Activated CD8-positive, alpha-beta T cell treated with anti-CD3 and anti-CD28 coated beads for 36 hours (primary cell): ENCODE data around the gene ACSF2. TPM values are rescaled to one million over a fixed set of nuclear protein-coding genes. Genes with fewer than 3 reads are reported as not detected.

ENCODE experiments used
- ATAC-seq: fragments of 200-7000 bp; cut with Tn5 transposase; one replicate; pipeline ENCODE4 v1.10.0; 2021; ENCODE audit warnings: mild to moderate bottlenecking, moderate library complexity
- CTCF ChIA-PET: fragments of 350-600 bp; sonication (Branson Sonifier 250); formaldehyde crosslinking; loops from one replicate; lab custom pipeline; 2021; ENCODE audit warnings: antibody characterized with exemption; lab: Charles Lee
- POLR2A ChIA-PET: fragments of 350-600 bp; sonication (Branson Sonifier 250); formaldehyde crosslinking; loops from one replicate; lab custom pipeline; 2021; ENCODE audit warnings: antibody characterized with exemption; lab: Charles Lee
- DNase-seq: peaks from one replicate; pipeline ENCODE4 v3.0.0-alpha.2; 2020
- H3K27ac Mint-ChIP-seq: one replicate; pipeline ENCODE4 v1.8.0; 2021; ENCODE audit warnings: mild to moderate bottlenecking, mixed read lengths
- H3K27me3 Mint-ChIP-seq: one replicate; pipeline ENCODE4 v1.8.0; 2021; ENCODE audit warnings: mixed read lengths
- H3K36me3 Mint-ChIP-seq: one replicate; pipeline ENCODE4 v1.8.0; 2021; ENCODE audit warnings: low read depth, mixed read lengths
- H3K4me1 Mint-ChIP-seq: one replicate; pipeline ENCODE4 v1.8.0; 2021; ENCODE audit warnings: low read depth, mixed read lengths
- H3K4me3 Mint-ChIP-seq: one replicate; pipeline ENCODE4 v1.8.0; 2021; ENCODE audit warnings: mild to moderate bottlenecking, moderate library complexity, mixed read lengths
- H3K9me3 Mint-ChIP-seq: one replicate; pipeline ENCODE4 v1.8.0; 2021; ENCODE audit warnings: mixed read lengths
- CTCF ChIP-seq: fragments of 200-600 bp; IDR thresholded peaks from one replicate; pipeline ENCODE4 v1.8.0; 2022; ENCODE audit warnings: antibody characterized with exemption, mild to moderate bottlenecking
- intact Hi-C: fragments of 100-400 bp; cut with micrococcal nuclease; formaldehyde crosslinking; loops from one replicate; pipeline ENCODE4 v1.10.0; 2022
- total RNA-seq, 2 experiments: library from RNA; stranded (reverse); gene quantifications; one replicate each; pipeline ENCODE4 v1.2.3, GENCODE V29; 2021

Gene ACSF2
- total RNA-seq, 2 experiments from 2014 or later = 14.5 to 17.5 TPM

GRCh38 chr17:50508573-50509460 lies 82.8 kb downstream of the ACSF2 start:
- Mint-ChIP-seq H3K9me3 (no peaks in the 10 kb centered on the region), H3K36me3 (peaks cover 8% of the 10 kb centered on the region), H3K27ac (peak overlapping the region; percentile 89), H3K4me3 (peak overlapping the region; percentile 97), H3K4me1 (peaks cover 50% of the 10 kb centered on the region), H3K27me3 (no peaks in the 10 kb centered on the region)
- intact Hi-C loops = no loop called here
- ChIA-PET POLR2A (interaction anchor here (0.8 kb wide), 1 partner anchor 29 kb away, joined by 4 read pairs; the partner anchor contains the start of gene RSAD1), CTCF (interaction anchor here (1.7 to 2.6 kb wide), 2 partner anchors 30 to 112 kb away, joined by 7 to 12 read pairs; partner anchors contain the start of genes LRRC59 and RSAD1)
- ATAC-seq (no peak), DNase-seq (no peak)
- no peak for TF ChIP-seq CTCF

- no peak for TF ChIP-seq CTCF
- POLR2A ChIA-PET = interaction anchor here (0.8 to 1.5 kb wide), 4 partner anchors 10 to 356 kb away, joined by 3 to 6 read pairs (median 4); partner anchors contain the start of gene TOB1
- H3K9me3 Mint-ChIP-seq = no peaks in the 10 kb centered on the region
- intact Hi-C loops = no loop called here
- H3K4me1 Mint-ChIP-seq = peaks cover 37% of the 10 kb centered on the region
- H3K36me3 Mint-ChIP-seq = peaks cover 8% of the 10 kb centered on the region
- no peak overlapping the region for H3K4me3 Mint-ChIP-seq
- ATAC-seq (peak; percentile 76), DNase-seq (peak; percentile 78)
- H3K27ac Mint-ChIP-seq = peak overlapping the region; percentile 79
- CTCF ChIA-PET = interaction anchor here (0.8 to 2.6 kb wide), 4 partner anchors 9 to 115 kb away, joined by 3 to 7 read pairs (median 5); partner anchors contain the start of gene LRRC59
- no peaks in the 10 kb centered on the region for H3K27me3 Mint-ChIP-seq
These were observed 85.0 kb downstream of the ACSF2 start for GRCh38 chr17:50511058-50511457.

GRCh38 chr17:50513495-50513894 lies 87.5 kb downstream of the ACSF2 start:
- DNase-seq = no peak
- POLR2A ChIA-PET = interaction anchor here (1.2 kb wide), 1 partner anchor 34 kb away, joined by 3 read pairs; no protein-coding TSS in a partner anchor
- no peak for TF ChIP-seq CTCF
- peaks cover 8% of the 10 kb centered on the region for H3K36me3 Mint-ChIP-seq
- intact Hi-C loops = no loop called here
- ATAC-seq = no peak
- H3K9me3 Mint-ChIP-seq = no peaks in the 10 kb centered on the region
- peaks cover 32% of the 10 kb centered on the region for H3K4me1 Mint-ChIP-seq
- no peak overlapping the region for H3K4me3 Mint-ChIP-seq
- no peaks in the 10 kb centered on the region for H3K27me3 Mint-ChIP-seq
- CTCF ChIA-PET = interaction anchor here (0.6 kb wide), 1 partner anchor 474 kb away, joined by 3 read pairs; no protein-coding TSS in a partner anchor
- no peak overlapping the region for H3K27ac Mint-ChIP-seq

GRCh38 chr17:50514388-50514787 lies 88.4 kb downstream of the ACSF2 start:
- intact Hi-C loops = no loop called here
- Mint-ChIP-seq H3K9me3 (no peaks in the 10 kb centered on the region), H3K36me3 (peaks cover 4% of the 10 kb centered on the region), H3K27ac (no peak overlapping the region), H3K4me1 (peaks cover 26% of the 10 kb centered on the region), H3K4me3 (no peak overlapping the region), H3K27me3 (no peaks in the 10 kb centered on the region)
- POLR2A ChIA-PET = interaction anchor here (1.2 kb wide), 1 partner anchor 31 kb away, joined by 3 read pairs; no protein-coding TSS in a partner anchor
- ATAC-seq (no peak), DNase-seq (no peak)
- no peak for TF ChIP-seq CTCF
- CTCF ChIA-PET = interaction anchor here (1.1 to 1.2 kb wide), 2 partner anchors 13 to 31 kb away, joined by 3 to 7 read pairs; no protein-coding TSS in a partner anchor
